A549 (cell line): Measurements from ENCODE around the gene ABCA5. TPM values are rescaled to one million over a fixed set of nuclear protein-coding genes. Genes with fewer than 3 reads are reported as not detected.

ENCODE experiments used
- ATAC-seq, 2 experiments: fragments of 200-7000 bp in 1 of 2; fragments of >200 bp in 1 of 2; cut with Nextera tagmentation in 1 of 2; cut with Tn5 transposase in 1 of 2; 3 replicates each; pipeline versions ENCODE4 v1.8.0 to v1.9.1; 2018 to 2020; ENCODE audit warnings: mild to moderate bottlenecking in 1 of 2, moderate library complexity in 1 of 2
- CTCF ChIA-PET: fragments of 300-600 bp; sonication (Branson Sonifier 250); formaldehyde crosslinking; extraction: SDS; loops from one replicate; lab custom pipeline; 2021; ENCODE audit warnings: antibody characterized with exemption, inconsistent platforms; lab: Yijun Ruan, JAX
- POLR2A ChIA-PET: fragments of 350-600 bp; formaldehyde crosslinking; extraction: SDS; loops from one replicate; lab custom pipeline; 2021; ENCODE audit warnings: antibody characterized with exemption, inconsistent platforms; lab: Yijun Ruan, JAX
- DNase-seq, 2 experiments: peaks; one replicate each; pipeline versions ENCODE4 v3.0.0 to v3.0.0-alpha.2; 2011 to 2016; ENCODE audit warnings: low read depth in 1 of 2, low spot score in 1 of 2
- FAIRE-seq: peaks from 2 replicates; lab custom pipeline; 2011; peaks lifted over from hg19 to GRCh38; lab: Jason Lieb, UNC
- H3K27ac ChIP-seq, 2 experiments: fragments of >200 bp; sonication (Bioruptor Twin); formaldehyde crosslinking; 3 replicates each; pipeline ENCODE4 v1.5.1; 2016 to 2017
- H3K4me1 ChIP-seq: fragments of >200 bp; sonication (Bioruptor Twin); formaldehyde crosslinking; 3 replicates; pipeline ENCODE4 v1.6.1; 2016
- H3K4me2 ChIP-seq: fragments of >200 bp; sonication (Bioruptor Twin); formaldehyde crosslinking; 3 replicates; pipeline ENCODE4 v1.6.1; 2016
- H3K4me3 ChIP-seq: fragments of >200 bp; sonication (Bioruptor Twin); formaldehyde crosslinking; 3 replicates; pipeline ENCODE4 v1.5.1; 2016
- H3K9me3 ChIP-seq: fragments of >200 bp; sonication (Bioruptor Twin); formaldehyde crosslinking; 3 replicates; pipeline ENCODE4 v1.6.1; 2016
- BHLHE40 ChIP-seq: IDR thresholded peaks from 2 replicates; pipeline ENCODE4 v1.6.1; 2012; ENCODE audit warnings: low read depth, low read length, inconsistent platforms
- EHF ChIP-seq: fragments of 250-450 bp; sonication (Bioruptor Pico); IDR thresholded peaks from 2 replicates; pipeline ENCODE4 v1.5.0; 2020; ENCODE audit warnings: mild to moderate bottlenecking
- EP300 ChIP-seq, 2 experiments: fragments of >200 bp; sonication (Bioruptor Twin); formaldehyde crosslinking; IDR thresholded peaks; 2 replicates in 1 of 2; 3 replicates in 1 of 2; pipeline ENCODE4 v1.6.1; 2016 to 2017
- GATA3 ChIP-seq: IDR thresholded peaks from 2 replicates; pipeline ENCODE4 v1.6.1; 2012; ENCODE audit warnings: borderline replicate concordance
- HDAC2 ChIP-seq: fragments of 200-600 bp; sonication (generic); IDR thresholded peaks from 2 replicates; pipeline ENCODE4 v1.6.1; 2016
- HEYL ChIP-seq: fragments of 250-450 bp; sonication (Bioruptor Pico); IDR thresholded peaks from 2 replicates; pipeline ENCODE4 v1.8.0; 2021; ENCODE audit warnings: mild to moderate bottlenecking, moderate library complexity
- HOXA7 ChIP-seq: fragments of 250-450 bp; sonication (Bioruptor Pico); IDR thresholded peaks from 2 replicates; pipeline ENCODE4 v1.5.0; 2020; ENCODE audit warnings: mild to moderate bottlenecking, moderate library complexity
- JUNB ChIP-seq: fragments of >200 bp; sonication (Bioruptor Twin); formaldehyde crosslinking; IDR thresholded peaks from 2 replicates; pipeline ENCODE4 v1.6.1; 2016
- KDM5A ChIP-seq: fragments of 200-600 bp; sonication (generic); IDR thresholded peaks from 2 replicates; pipeline ENCODE4 v1.6.1; 2016; ENCODE audit warnings: antibody characterized with exemption, mild to moderate bottlenecking
- MYC ChIP-seq: IDR thresholded peaks from 2 replicates; pipeline ENCODE4 v1.6.1; 2012; ENCODE audit warnings: mild to moderate bottlenecking, inconsistent platforms, low read length, improper control_type of control experiment, borderline replicate concordance
- NPAS2 ChIP-seq: fragments of 250-450 bp; sonication (Bioruptor Pico); IDR thresholded peaks from 2 replicates; pipeline ENCODE4 v1.8.0; 2022; ENCODE audit warnings: mild to moderate bottlenecking, moderate library complexity, borderline replicate concordance
- NR3C1 ChIP-seq: fragments of >200 bp; sonication (Bioruptor Twin); formaldehyde crosslinking; IDR thresholded peaks from 3 replicates; pipeline ENCODE4 v1.6.1; 2017
- POLR2A ChIP-seq: IDR thresholded peaks from 2 replicates; pipeline ENCODE4 v1.6.1; 2012; ENCODE audit warnings: mild to moderate bottlenecking, low read length
- RCOR1 ChIP-seq: fragments of 150-350 bp; IDR thresholded peaks from 2 replicates; pipeline ENCODE4 v1.6.1; 2014; ENCODE audit warnings: antibody characterized with exemption, low read length, low read depth
- RNF2 ChIP-seq: fragments of 200-600 bp; sonication (generic); IDR thresholded peaks from 2 replicates; pipeline ENCODE4 v1.6.1; 2016; ENCODE audit warnings: low read depth, mild to moderate bottlenecking, antibody characterized with exemption, moderate library complexity, borderline replicate concordance
- ZFP36 ChIP-seq: fragments of 450-650 bp; IDR thresholded peaks from 2 replicates; pipeline ENCODE4 v1.6.1; 2014; ENCODE audit warnings: borderline replicate concordance; ENCODE audit not compliant: partially characterized antibody
- ZNF302 ChIP-seq: fragments of 250-450 bp; sonication (Bioruptor Pico); IDR thresholded peaks from 2 replicates; pipeline ENCODE4 v1.9.0; 2021; ENCODE audit warnings: inconsistent platforms, mild to moderate bottlenecking, moderate library complexity
- WGBS: methylation state at CpG from one replicate; pipeline ENCODE4 v1.1.6; 2017; ENCODE audit errors: missing lambda C conversion rate; 5-methylcytosine and 5-hydroxymethylcytosine counted together
- polyA plus RNA-seq, 4 experiments: library from polyadenylated mRNA; depleted of rRNA in 3 of 4; stranded (reverse); fragments of >200 nt; fragmentation: RNase III in 1 of 4; extraction: RNeasy Plus Mini Kit Qiagen cat#74134 plus additional on column Dnase treatment in 1 of 4; gene quantifications; 2 replicates in 3 of 4; 3 replicates in 1 of 4; pipeline ENCODE4 v1.2.3, GENCODE V29; 2011 to 2017
- TF ChIP-seq, protein P1 (sequence below): fragments of 450-650 bp; IDR thresholded peaks from 2 replicates; pipeline ENCODE4 v1.6.1; 2014; ENCODE audit warnings: antibody characterized with exemption
- TF ChIP-seq, protein P2 (sequence below): fragments of 200-600 bp; sonication (generic); IDR thresholded peaks from 2 replicates; pipeline ENCODE4 v1.6.1; 2016; ENCODE audit warnings: antibody characterized with exemption, mild to moderate bottlenecking, moderate library complexity
- TF ChIP-seq, protein P3 (sequence below): fragments of >200 bp; sonication (Bioruptor Twin); formaldehyde crosslinking; IDR thresholded peaks from 3 replicates; pipeline ENCODE4 v1.5.1; 2016
- TF ChIP-seq, protein P4 (sequence below): fragments of 250-450 bp; sonication (Bioruptor Pico); IDR thresholded peaks from 2 replicates; pipeline ENCODE4 v1.5.0; 2020; ENCODE audit warnings: low read depth, mild to moderate bottlenecking, moderate library complexity
- TF ChIP-seq, protein P5 (sequence below): IDR thresholded peaks from 2 replicates; pipeline ENCODE4 v1.6.1; 2012
- TF ChIP-seq, protein P6 (sequence below): fragments of 250-450 bp; sonication (Bioruptor Pico); IDR thresholded peaks from 2 replicates; pipeline ENCODE4 v1.5.0; 2021; ENCODE audit warnings: mild to moderate bottlenecking, moderate library complexity, borderline replicate concordance
- TF ChIP-seq, protein P7 (sequence below): fragments of >200 bp; sonication (Bioruptor Twin); formaldehyde crosslinking; IDR thresholded peaks from 2 replicates; pipeline ENCODE4 v1.6.1; 2016

Gene ABCA5
- polyA plus RNA-seq, 2 of the 4 experiments (the other 2 are of a cell fraction) = 4.5 to 9.1 TPM

DNA sequence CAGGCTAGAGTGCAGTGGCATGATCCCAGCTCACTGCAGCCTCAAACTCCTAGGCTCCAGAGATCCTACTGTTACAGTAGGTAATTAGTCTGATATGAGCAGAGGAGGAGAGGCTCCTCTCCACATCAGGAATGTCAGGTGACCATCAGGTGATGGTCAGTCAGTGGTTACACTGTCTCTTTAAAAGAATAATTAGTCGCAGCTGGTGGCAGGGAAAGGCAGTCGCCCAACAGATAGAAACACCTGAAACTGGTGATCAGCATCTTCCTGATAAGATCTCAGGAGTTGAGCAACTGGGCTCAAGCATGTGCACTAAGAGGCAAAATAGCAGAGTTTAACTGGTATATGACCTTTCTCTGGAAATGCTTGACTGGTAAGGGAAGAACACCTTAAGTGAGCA, 21.5 kb upstream of the ABCA5 start:
- no peak for FAIRE-seq

DNA sequence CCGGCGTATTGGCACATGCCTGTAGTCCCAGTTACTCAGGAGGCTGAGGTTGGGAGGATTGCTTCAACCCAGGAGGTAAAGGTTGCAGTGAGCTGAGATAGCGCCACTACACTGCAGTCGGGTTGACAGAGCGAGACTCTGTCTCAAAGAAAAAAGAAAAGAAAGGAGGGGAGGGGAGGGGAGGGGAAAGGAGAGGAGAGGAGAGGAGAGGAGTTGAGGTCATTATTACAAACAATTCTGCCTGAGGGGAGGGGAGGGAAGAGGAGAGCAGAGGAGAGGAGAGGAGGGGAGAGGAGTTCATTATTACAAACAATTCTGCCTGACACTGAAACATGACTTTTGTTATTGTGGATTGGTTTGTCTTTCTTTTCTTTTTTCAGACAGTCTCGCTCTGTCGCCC, 19.8 kb upstream of the ABCA5 start:
- Histone ChIP-seq H3K4me3 (no peak overlapping the region), H3K9me3 (no peaks in the 10 kb centered on the region), H3K4me1 (peaks cover 9% of the 10 kb centered on the region; the same call in 2 of the 3 replicates), H3K27ac (no peak overlapping the region), H3K4me2 (no peak overlapping the region)
- 94% methylated on average over 7 of the region's 7 CpGs for WGBS
- ChIA-PET POLR2A (no interaction called here), CTCF (interaction anchor here (0.6 to 2.6 kb wide), 3 partner anchors 11 to 539 kb away, joined by 3 to 6 read pairs (median 5); no protein-coding TSS in a partner anchor)
- FAIRE-seq (no peak), DNase-seq (no peak), ATAC-seq (no peak)
- no peak for TF ChIP-seq MYC
- TF ChIP-seq HDAC2 = no peak
- no peak for TF ChIP-seq ZNF302 (CRISPR knock-in tag)
- TF ChIP-seq HOXA7 (CRISPR knock-in tag) = no peak
- TF ChIP-seq ZFP36 = no peak
- no peak for TF ChIP-seq RCOR1
- no peak for TF ChIP-seq EHF (CRISPR knock-in tag)
- TF ChIP-seq, protein P1, sequence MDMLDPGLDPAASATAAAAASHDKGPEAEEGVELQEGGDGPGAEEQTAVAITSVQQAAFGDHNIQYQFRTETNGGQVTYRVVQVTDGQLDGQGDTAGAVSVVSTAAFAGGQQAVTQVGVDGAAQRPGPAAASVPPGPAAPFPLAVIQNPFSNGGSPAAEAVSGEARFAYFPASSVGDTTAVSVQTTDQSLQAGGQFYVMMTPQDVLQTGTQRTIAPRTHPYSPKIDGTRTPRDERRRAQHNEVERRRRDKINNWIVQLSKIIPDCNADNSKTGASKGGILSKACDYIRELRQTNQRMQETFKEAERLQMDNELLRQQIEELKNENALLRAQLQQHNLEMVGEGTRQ = no peak
- TF ChIP-seq, protein P2, sequence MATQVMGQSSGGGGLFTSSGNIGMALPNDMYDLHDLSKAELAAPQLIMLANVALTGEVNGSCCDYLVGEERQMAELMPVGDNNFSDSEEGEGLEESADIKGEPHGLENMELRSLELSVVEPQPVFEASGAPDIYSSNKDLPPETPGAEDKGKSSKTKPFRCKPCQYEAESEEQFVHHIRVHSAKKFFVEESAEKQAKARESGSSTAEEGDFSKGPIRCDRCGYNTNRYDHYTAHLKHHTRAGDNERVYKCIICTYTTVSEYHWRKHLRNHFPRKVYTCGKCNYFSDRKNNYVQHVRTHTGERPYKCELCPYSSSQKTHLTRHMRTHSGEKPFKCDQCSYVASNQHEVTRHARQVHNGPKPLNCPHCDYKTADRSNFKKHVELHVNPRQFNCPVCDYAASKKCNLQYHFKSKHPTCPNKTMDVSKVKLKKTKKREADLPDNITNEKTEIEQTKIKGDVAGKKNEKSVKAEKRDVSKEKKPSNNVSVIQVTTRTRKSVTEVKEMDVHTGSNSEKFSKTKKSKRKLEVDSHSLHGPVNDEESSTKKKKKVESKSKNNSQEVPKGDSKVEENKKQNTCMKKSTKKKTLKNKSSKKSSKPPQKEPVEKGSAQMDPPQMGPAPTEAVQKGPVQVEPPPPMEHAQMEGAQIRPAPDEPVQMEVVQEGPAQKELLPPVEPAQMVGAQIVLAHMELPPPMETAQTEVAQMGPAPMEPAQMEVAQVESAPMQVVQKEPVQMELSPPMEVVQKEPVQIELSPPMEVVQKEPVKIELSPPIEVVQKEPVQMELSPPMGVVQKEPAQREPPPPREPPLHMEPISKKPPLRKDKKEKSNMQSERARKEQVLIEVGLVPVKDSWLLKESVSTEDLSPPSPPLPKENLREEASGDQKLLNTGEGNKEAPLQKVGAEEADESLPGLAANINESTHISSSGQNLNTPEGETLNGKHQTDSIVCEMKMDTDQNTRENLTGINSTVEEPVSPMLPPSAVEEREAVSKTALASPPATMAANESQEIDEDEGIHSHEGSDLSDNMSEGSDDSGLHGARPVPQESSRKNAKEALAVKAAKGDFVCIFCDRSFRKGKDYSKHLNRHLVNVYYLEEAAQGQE = no peak
- TF ChIP-seq RNF2 = no peak
- no peak for TF ChIP-seq KDM5A
- TF ChIP-seq, protein P3, sequence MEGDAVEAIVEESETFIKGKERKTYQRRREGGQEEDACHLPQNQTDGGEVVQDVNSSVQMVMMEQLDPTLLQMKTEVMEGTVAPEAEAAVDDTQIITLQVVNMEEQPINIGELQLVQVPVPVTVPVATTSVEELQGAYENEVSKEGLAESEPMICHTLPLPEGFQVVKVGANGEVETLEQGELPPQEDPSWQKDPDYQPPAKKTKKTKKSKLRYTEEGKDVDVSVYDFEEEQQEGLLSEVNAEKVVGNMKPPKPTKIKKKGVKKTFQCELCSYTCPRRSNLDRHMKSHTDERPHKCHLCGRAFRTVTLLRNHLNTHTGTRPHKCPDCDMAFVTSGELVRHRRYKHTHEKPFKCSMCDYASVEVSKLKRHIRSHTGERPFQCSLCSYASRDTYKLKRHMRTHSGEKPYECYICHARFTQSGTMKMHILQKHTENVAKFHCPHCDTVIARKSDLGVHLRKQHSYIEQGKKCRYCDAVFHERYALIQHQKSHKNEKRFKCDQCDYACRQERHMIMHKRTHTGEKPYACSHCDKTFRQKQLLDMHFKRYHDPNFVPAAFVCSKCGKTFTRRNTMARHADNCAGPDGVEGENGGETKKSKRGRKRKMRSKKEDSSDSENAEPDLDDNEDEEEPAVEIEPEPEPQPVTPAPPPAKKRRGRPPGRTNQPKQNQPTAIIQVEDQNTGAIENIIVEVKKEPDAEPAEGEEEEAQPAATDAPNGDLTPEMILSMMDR = no peak
- TF ChIP-seq, protein P4, sequence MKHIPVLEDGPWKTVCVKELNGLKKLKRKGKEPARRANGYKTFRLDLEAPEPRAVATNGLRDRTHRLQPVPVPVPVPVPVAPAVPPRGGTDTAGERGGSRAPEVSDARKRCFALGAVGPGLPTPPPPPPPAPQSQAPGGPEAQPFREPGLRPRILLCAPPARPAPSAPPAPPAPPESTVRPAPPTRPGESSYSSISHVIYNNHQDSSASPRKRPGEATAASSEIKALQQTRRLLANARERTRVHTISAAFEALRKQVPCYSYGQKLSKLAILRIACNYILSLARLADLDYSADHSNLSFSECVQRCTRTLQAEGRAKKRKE = no peak

More for the DNA sequence above, 21.5 kb upstream of the ABCA5 start:
- WGBS = 59% methylated on average over 2 of the region's 2 CpGs
- POLR2A ChIA-PET = no interaction called here
- CTCF ChIA-PET = interaction anchor here (1.4 kb wide), 1 partner anchor 47 kb away, joined by 3 read pairs; no protein-coding TSS in a partner anchor
- no peak overlapping the region for H3K4me2 ChIP-seq
- DNase-seq = no peak
- no peaks in the 10 kb centered on the region for H3K9me3 ChIP-seq
- H3K4me3 ChIP-seq = no peak overlapping the region
- peaks cover 9% of the 10 kb centered on the region; the same call in 2 of the 3 replicates for H3K4me1 ChIP-seq
- no peak for ATAC-seq
- no peak overlapping the region for H3K27ac ChIP-seq
- TF ChIP-seq POLR2A = no peak
- TF ChIP-seq GATA3 = no peak
- TF ChIP-seq, protein P5, sequence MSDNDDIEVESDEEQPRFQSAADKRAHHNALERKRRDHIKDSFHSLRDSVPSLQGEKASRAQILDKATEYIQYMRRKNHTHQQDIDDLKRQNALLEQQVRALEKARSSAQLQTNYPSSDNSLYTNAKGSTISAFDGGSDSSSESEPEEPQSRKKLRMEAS = no peak
- no peak for TF ChIP-seq JUNB
- no peak for TF ChIP-seq NR3C1
- no peak for TF ChIP-seq HEYL (CRISPR knock-in tag)
- TF ChIP-seq RCOR1 = no peak
- TF ChIP-seq NPAS2 (CRISPR knock-in tag) = no peak
- TF ChIP-seq EP300 (IDR thresholded peaks at IDR 0.05) = no peak
- TF ChIP-seq, protein P6, sequence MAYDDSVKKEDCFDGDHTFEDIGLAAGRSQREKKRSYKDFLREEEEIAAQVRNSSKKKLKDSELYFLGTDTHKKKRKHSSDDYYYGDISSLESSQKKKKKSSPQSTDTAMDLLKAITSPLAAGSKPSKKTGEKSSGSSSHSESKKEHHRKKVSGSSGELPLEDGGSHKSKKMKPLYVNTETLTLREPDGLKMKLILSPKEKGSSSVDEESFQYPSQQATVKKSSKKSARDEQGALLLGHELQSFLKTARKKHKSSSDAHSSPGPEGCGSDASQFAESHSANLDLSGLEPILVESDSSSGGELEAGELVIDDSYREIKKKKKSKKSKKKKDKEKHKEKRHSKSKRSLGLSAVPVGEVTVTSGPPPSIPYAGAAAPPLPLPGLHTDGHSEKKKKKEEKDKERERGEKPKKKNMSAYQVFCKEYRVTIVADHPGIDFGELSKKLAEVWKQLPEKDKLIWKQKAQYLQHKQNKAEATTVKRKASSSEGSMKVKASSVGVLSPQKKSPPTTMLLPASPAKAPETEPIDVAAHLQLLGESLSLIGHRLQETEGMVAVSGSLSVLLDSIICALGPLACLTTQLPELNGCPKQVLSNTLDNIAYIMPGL = no peak
- TF ChIP-seq BHLHE40 = no peak
- no peak for TF ChIP-seq HDAC2
- TF ChIP-seq, protein P7, sequence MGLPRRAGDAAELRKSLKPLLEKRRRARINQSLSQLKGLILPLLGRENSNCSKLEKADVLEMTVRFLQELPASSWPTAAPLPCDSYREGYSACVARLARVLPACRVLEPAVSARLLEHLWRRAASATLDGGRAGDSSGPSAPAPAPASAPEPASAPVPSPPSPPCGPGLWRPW = no peak
- no peak for TF ChIP-seq EHF (CRISPR knock-in tag)
